Mesothelial cell of epicardium (in vitro differentiated cells): ENCODE results near the gene TMEM107. TPM values are rescaled to one million over a fixed set of nuclear protein-coding genes. Genes with fewer than 3 reads are reported as not detected.
A peak's percentile ranks its signal among the peaks of the same experiment; 100 is the strongest.

Source experiments
- DNase-seq, 2 experiments: peaks; one replicate each; pipeline ENCODE4 v3.0.0; 2021; ENCODE audit warnings: low spot score in 2 of 2; ENCODE audit not compliant: unreplicated experiment in 2 of 2
- H3K27ac Mint-ChIP-seq: 2 replicates; pipeline ENCODE4 v1.8.0; 2021; ENCODE audit warnings: mixed read lengths
- H3K27me3 Mint-ChIP-seq: 2 replicates; pipeline ENCODE4 v1.8.0; 2021; ENCODE audit warnings: low read depth, mixed read lengths
- H3K36me3 Mint-ChIP-seq: 2 replicates; pipeline ENCODE4 v1.8.0; 2021; ENCODE audit warnings: mixed read lengths
- H3K4me1 Mint-ChIP-seq: 2 replicates; pipeline ENCODE4 v1.8.0; 2021; ENCODE audit warnings: mixed read lengths
- H3K4me3 Mint-ChIP-seq: 2 replicates; pipeline ENCODE4 v1.8.0; 2021; ENCODE audit warnings: mild to moderate bottlenecking, moderate library complexity, mixed read lengths
- H3K9me3 Mint-ChIP-seq: 2 replicates; pipeline ENCODE4 v1.8.0; 2021; ENCODE audit warnings: mixed read lengths
- total RNA-seq: library from RNA; stranded (reverse); gene quantifications from 3 replicates; pipeline ENCODE4 v1.2.1, GENCODE V29; 2021
- TF ChIP-seq, protein P1 (sequence below): fragments of 200-600 bp; sonication (generic); IDR thresholded peaks from one replicate; pipeline ENCODE4 v1.5.0; 2021; ENCODE audit warnings: antibody characterized with exemption; ENCODE audit not compliant: unreplicated experiment

Gene TMEM107
- total RNA-seq, 1 donor from 2014 or later = 23.2 TPM

DNA sequence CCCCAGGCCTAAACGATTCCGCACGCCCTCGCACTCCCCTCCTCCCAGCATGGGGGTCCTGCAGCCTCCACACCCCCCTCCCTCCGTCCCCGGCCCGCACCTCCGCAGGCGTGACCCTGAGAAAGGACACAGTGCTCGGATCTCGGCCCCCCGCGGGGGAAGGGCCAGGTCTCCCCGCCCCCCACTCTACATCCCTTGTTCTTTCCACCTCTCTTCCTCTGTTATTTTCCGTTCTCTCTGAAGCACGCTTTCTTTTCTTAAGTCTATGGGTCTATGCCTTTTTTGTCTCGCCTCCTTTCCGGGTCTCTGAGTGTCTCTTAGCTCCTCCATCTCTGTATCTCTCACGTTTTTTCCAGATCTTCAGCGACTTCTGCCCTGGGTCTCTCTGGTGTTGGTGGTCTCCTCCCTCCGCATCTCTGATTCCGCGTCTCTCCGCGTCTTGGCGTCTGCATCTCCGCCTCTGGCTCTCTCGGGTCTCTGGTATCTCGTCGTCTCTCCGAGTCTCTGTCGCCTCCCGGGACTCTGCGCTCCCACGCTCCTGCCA is 50.2 kb downstream of the TMEM107 start:
- Mint-ChIP-seq H3K36me3 (no peaks in the 10 kb centered on the region), H3K27ac (peak overlapping the region; percentile 48), H3K4me3 (peak overlapping the region; percentile 78), H3K27me3 (peaks cover 69% of the 10 kb centered on the region), H3K4me1 (peaks cover 40% of the 10 kb centered on the region), H3K9me3 (no peaks in the 10 kb centered on the region)
- TF ChIP-seq, protein P1, sequence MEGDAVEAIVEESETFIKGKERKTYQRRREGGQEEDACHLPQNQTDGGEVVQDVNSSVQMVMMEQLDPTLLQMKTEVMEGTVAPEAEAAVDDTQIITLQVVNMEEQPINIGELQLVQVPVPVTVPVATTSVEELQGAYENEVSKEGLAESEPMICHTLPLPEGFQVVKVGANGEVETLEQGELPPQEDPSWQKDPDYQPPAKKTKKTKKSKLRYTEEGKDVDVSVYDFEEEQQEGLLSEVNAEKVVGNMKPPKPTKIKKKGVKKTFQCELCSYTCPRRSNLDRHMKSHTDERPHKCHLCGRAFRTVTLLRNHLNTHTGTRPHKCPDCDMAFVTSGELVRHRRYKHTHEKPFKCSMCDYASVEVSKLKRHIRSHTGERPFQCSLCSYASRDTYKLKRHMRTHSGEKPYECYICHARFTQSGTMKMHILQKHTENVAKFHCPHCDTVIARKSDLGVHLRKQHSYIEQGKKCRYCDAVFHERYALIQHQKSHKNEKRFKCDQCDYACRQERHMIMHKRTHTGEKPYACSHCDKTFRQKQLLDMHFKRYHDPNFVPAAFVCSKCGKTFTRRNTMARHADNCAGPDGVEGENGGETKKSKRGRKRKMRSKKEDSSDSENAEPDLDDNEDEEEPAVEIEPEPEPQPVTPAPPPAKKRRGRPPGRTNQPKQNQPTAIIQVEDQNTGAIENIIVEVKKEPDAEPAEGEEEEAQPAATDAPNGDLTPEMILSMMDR = no peak
- peak in 1 of 2 experiments; percentile 55 for DNase-seq

DNA sequence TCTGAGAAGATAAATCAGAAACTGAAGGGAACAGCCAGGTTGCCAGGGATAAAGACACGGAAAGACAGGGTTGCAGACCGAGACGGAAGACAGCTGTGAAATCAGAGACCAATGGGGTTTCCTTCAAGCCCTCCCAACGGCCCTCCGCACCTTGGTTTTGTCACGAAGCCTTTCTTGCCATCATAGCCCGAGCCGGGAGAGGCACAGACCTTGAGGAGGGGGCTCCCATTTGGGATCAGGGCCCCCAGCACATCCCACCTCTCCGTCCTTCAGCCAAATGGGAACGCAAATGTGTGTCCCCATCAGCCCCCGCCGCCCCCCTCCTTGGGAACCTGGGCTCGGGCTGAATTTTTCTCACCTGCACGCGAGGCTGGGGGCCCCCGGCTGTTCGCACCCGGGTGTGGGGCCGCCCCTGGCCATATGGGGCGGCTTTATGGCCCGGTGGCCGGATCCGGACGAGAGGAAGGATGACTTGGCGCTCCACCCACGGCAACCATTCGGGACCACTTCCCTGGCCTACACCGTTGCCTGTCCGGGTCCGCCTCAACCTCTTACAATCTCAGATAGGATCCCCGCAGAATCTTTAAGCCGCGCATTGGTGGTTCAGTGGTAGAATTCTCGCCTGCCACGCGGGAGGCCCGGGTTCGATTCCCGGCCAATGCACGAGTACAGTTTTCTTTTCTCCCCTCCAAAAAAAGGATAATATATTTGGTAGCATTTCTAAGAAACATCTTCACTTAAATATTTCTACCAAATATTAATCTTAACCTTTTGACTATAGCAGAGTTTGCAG is 50.8 kb downstream of the TMEM107 start:
- Mint-ChIP-seq H3K36me3 (no peaks in the 10 kb centered on the region), H3K27ac (peak overlapping the region; percentile 48), H3K4me1 (peaks cover 46% of the 10 kb centered on the region), H3K4me3 (peak overlapping the region; percentile 78), H3K9me3 (no peaks in the 10 kb centered on the region), H3K27me3 (peaks cover 74% of the 10 kb centered on the region)
- TF ChIP-seq, protein P1 = no peak
- DNase-seq = peak; percentile 72 to 97

DNA sequence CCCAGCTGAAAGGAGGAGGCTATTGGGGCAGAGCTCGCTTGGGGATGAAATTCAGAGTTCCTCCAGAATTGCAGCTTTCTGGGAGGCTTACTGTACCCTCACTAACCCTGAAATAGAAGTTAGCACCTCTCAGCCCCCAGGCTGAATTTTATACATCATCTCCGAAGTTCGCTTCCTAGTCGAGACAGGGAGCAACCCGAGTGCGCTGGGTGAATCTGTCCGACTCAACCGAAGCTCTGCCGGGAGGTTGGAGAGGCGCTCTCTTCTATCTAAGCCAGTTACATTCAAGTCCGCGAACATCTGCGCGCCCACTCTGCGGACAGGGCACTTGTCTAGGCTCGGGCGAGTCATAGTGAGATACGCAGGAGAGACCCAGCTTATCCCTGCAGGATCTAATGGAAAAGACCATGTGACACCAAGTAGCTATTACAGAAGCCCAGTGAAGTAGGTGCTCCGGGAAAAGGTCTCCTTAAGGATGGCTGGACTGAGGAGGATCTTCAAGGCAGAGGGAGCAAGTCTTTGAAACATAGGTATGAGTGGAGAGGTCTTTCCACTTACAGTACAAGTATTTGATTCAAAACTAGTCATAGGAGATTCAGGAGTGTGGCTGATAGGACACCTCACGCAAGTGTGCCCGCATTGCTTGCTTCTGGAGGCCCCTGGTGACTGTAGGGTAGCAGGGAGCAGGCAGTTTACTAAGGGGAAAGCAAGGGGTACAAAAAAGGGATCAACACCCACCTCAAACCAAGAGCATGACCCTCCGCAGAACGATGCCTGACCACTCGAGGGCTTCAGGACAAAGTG is 51.6 kb downstream of the TMEM107 start:
- peak overlapping the region; percentile 44 for H3K27ac Mint-ChIP-seq
- no peaks in the 10 kb centered on the region for H3K9me3 Mint-ChIP-seq
- H3K36me3 Mint-ChIP-seq = no peaks in the 10 kb centered on the region
- peaks cover 68% of the 10 kb centered on the region for H3K27me3 Mint-ChIP-seq
- no peak for DNase-seq
- peaks cover 48% of the 10 kb centered on the region for H3K4me1 Mint-ChIP-seq
- peak overlapping the region; percentile 78 for H3K4me3 Mint-ChIP-seq
- TF ChIP-seq, protein P1 = no peak

DNA sequence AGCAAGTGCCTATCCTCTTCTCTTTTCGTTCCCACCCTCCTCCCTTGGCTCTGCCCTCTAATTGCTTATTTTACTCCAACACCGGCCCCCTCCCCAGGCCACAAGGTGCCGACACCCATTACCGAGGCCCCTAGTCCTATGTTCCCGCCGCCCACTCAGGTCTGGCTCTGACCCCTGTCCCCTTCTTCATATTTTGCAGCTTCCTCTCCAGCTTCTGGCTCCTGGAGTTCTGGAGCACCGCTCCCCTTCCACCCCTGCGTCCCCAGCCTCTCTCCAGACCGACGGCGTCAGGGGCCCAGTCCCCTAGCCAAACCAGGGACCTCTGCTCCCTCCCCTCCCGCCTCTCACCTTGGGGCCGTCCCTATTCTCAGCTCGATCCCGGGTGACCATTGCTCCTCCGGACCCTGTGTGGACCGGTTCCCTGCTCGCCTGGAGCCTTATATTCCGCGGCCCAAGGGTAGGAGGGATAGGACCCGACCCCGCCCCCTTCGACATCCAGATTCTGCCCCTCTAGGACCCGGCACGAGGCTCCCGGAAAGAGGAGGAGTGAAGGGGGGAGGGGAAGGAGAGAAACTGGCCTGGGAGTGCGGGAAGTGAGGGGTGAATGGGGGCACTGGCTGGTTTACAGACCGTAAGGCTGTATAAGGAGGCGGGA is 52.4 kb downstream of the TMEM107 start, which contains the start of gene HES7:
TSS of gene HES7 (minus strand) at position 412 of the 655 bp plus-strand sequence. CDS start at position 390, 22 bp downstream.
- H3K27ac Mint-ChIP-seq = peak within 1 kb of the TSS; percentile 44
- H3K9me3 Mint-ChIP-seq = no peaks in the 10 kb centered on the region
- peak within 1 kb of the TSS; percentile 78 for H3K4me3 Mint-ChIP-seq
- H3K4me1 Mint-ChIP-seq = peaks cover 48% of the 10 kb centered on the region
- DNase-seq = no peak
- no peaks in the 10 kb centered on the region for H3K36me3 Mint-ChIP-seq
- peaks cover 64% of the 10 kb centered on the region for H3K27me3 Mint-ChIP-seq
- TF ChIP-seq, protein P1 = no peak
